GM23338 (cell line): Measurements from ENCODE around the gene TM7SF2.

Experiments
- CREB1 ChIP-seq: fragments of 250-450 bp; sonication (Bioruptor Pico); IDR thresholded peaks from 2 replicates; pipeline ENCODE4 v1.5.0; 2020; ENCODE audit warnings: low read depth, mild to moderate bottlenecking, moderate library complexity
- CTCF ChIP-seq, 2 experiments: fragments of 200-600 bp in 1 of 2; sonication (generic) in 1 of 2; conservative IDR thresholded peaks; 2 replicates each; pipeline versions ENCODE4 v1.5.1 to v1.6.1; 2016 to 2017; ENCODE audit warnings: antibody characterized with exemption in 2 of 2, low read depth in 2 of 2, mild to moderate bottlenecking in 2 of 2, moderate library complexity in 1 of 2
- ETS1 ChIP-seq: IDR thresholded peaks from 2 replicates; pipeline ENCODE4 v1.6.1; 2016; ENCODE audit warnings: antibody characterized with exemption
- EZH2 ChIP-seq: fragments of 200-600 bp; sonication (generic); IDR thresholded peaks from one replicate; pipeline ENCODE4 v1.8.0; 2017; ENCODE audit warnings: antibody characterized with exemption, mild to moderate bottlenecking, low read depth; ENCODE audit not compliant: unreplicated experiment
- EZH2phosphoT487 ChIP-seq: fragments of 200-600 bp; sonication (generic); IDR thresholded peaks from one replicate; pipeline ENCODE4 v1.8.1; 2018; ENCODE audit warnings: antibody characterized with exemption; ENCODE audit not compliant: unreplicated experiment
- JUNB ChIP-seq: IDR thresholded peaks from one replicate; pipeline ENCODE4 v1.6.1; 2016; ENCODE audit warnings: antibody characterized with exemption; ENCODE audit not compliant: unreplicated experiment
- NANOG ChIP-seq: IDR thresholded peaks from 2 replicates; pipeline ENCODE4 v1.6.1; 2016; ENCODE audit warnings: antibody characterized with exemption, borderline replicate concordance
- POLR2AphosphoS5 ChIP-seq: IDR thresholded peaks from 2 replicates; pipeline ENCODE4 v1.6.1; 2016; ENCODE audit warnings: antibody characterized with exemption, low read depth
- REST ChIP-seq: IDR thresholded peaks from one replicate; pipeline ENCODE4 v1.6.1; 2018; ENCODE audit warnings: antibody characterized with exemption; ENCODE audit not compliant: unreplicated experiment
- STAT1 ChIP-seq: IDR thresholded peaks from one replicate; pipeline ENCODE4 v1.6.1; 2016; ENCODE audit warnings: antibody characterized with exemption; ENCODE audit not compliant: unreplicated experiment
- ZNF114 ChIP-seq: fragments of 250-450 bp; sonication (Bioruptor Pico); IDR thresholded peaks from 2 replicates; pipeline ENCODE4 v1.5.0; 2020; ENCODE audit warnings: mild to moderate bottlenecking, moderate library complexity
- ZNF462 ChIP-seq: fragments of 250-450 bp; sonication (Bioruptor Pico); IDR thresholded peaks from 2 replicates; pipeline ENCODE4 v1.5.0; 2020; ENCODE audit warnings: mild to moderate bottlenecking, moderate library complexity

GRCh38 chr11:65113839-65114238 lies 2.2 kb downstream of the TM7SF2 start:
- TF ChIP-seq POLR2AphosphoS5, result no peak
- no peak for TF ChIP-seq REST
- no peak for TF ChIP-seq CTCF (conservative IDR thresholded peaks at IDR 0.05; ENCODE audit: low read depth in 2 of 2)
- TF ChIP-seq EZH2, result no peak
- TF ChIP-seq EZH2phosphoT487, result no peak
- TF ChIP-seq STAT1, result no peak
- TF ChIP-seq ZNF462 (CRISPR knock-in tag), result no peak
- no peak for TF ChIP-seq JUNB
- TF ChIP-seq ZNF114 (CRISPR knock-in tag), result no peak
- no peak for TF ChIP-seq CREB1 (CRISPR knock-in tag)
- TF ChIP-seq ETS1, result no peak
- TF ChIP-seq NANOG, result no peak
